Tibial nerve (tissue), 4 donors: ENCODE results near the gene UBA1. TPM values are rescaled to one million over a fixed set of nuclear protein-coding genes. Genes with fewer than 3 reads are reported as not detected.

Experiments
- DNase-seq, 2 donors: peaks; one replicate each; pipeline ENCODE4 v3.0.0-alpha.2; 2019; ENCODE audit warnings: low spot score in 2 of 2
- H3K27ac ChIP-seq, 4 donors: fragments of 200-600 bp; sonication (generic) in 3 of 4; one replicate each; pipeline ENCODE4 v1.5.1; 2017 to 2019; ENCODE audit warnings: mild to moderate bottlenecking in 1 of 4
- H3K27me3 ChIP-seq, 2 donors: fragments of 200-600 bp; sonication (generic) in 1 of 2; one replicate each; pipeline versions ENCODE4 v1.5.1 to v1.6.0; 2017 to 2019
- H3K36me3 ChIP-seq, 3 donors: fragments of 200-600 bp; sonication (generic); one replicate each; pipeline ENCODE4 v1.5.1; 2018 to 2019
- H3K4me1 ChIP-seq, 4 donors: fragments of 200-600 bp; sonication (generic) in 3 of 4; one replicate each; pipeline ENCODE4 v1.5.1; 2017 to 2019
- H3K4me3 ChIP-seq, 4 donors: fragments of 200-600 bp; sonication (generic) in 3 of 4; one replicate each; pipeline ENCODE4 v1.5.1; 2017 to 2019; ENCODE audit warnings: mild to moderate bottlenecking in 1 of 4, moderate library complexity in 1 of 4
- H3K9me3 ChIP-seq, 4 donors: fragments of 200-600 bp; sonication (generic) in 3 of 4; one replicate each; pipeline ENCODE4 v1.5.1; 2017 to 2019
- CTCF ChIP-seq, 5 experiments: fragments of 200-600 bp in 3 of 5; fragments of 450-650 bp in 2 of 5; sonication (generic) in 3 of 5; IDR thresholded peaks; one replicate each; pipeline ENCODE4 v1.5.1; 2016 to 2019; ENCODE audit warnings: antibody characterized with exemption in 5 of 5, mild to moderate bottlenecking in 3 of 5, moderate library complexity in 2 of 5
- EP300 ChIP-seq, 2 donors: sonication (generic); formaldehyde crosslinking; IDR thresholded peaks; one replicate each; pipeline ENCODE4 v1.6.1; 2017; ENCODE audit warnings: antibody characterized with exemption in 2 of 2, mild to moderate bottlenecking in 1 of 2
- POLR2A ChIP-seq, 2 donors: fragments of 450-650 bp; IDR thresholded peaks; one replicate each; pipeline ENCODE4 v1.6.1; 2017; ENCODE audit warnings: antibody characterized with exemption in 2 of 2, mild to moderate bottlenecking in 2 of 2, moderate library complexity in 2 of 2
- WGBS, 2 donors: methylation state at CpG; one replicate each; pipeline ENCODE4 v1.1.5; 2018; 5-methylcytosine and 5-hydroxymethylcytosine counted together
- total RNA-seq, 4 donors: library from RNA; depleted of rRNA; stranded (reverse); fragments of >200 nt; gene quantifications; one replicate each; pipeline ENCODE4 v1.1.0, GENCODE V29; 2016

UBA1 gene
- total RNA-seq, 4 donors from 2014 or later, result 124 to 168 (median 144) TPM

GRCh38 chrX:47233333-47234113, 39.9 kb downstream of the UBA1 start:
- TF ChIP-seq CTCF (IDR thresholded peaks at IDR 0.05), result no peak
- TF ChIP-seq EP300 (IDR thresholded peaks at IDR 0.05), result peak; percentile 84 to 92
- peak; percentile 39 to 83 for TF ChIP-seq POLR2A (IDR thresholded peaks at IDR 0.05)
- WGBS, 2 donors, result 0 to 24% methylated on average over 34 to 51 of the region's 51 CpGs
- H3K4me3 ChIP-seq, result peak overlapping the region; percentile 38 to 74 (median 58)

GRCh38 chrX:47234583-47234982, 41.0 kb downstream of the UBA1 start:
- no peaks in the 10 kb centered on the region for H3K9me3 ChIP-seq
- H3K4me1 ChIP-seq, result peaks cover 0 to 26% (median 1%) of the 10 kb centered on the region in 4 donors
- H3K27me3 ChIP-seq, result peaks cover 0 to 9% of the 10 kb centered on the region in 2 donors
- H3K4me3 ChIP-seq, result peak overlapping the region in 2 of 4 donors; percentile 65 to 74
- H3K36me3 ChIP-seq, result peaks cover 0 to 2% (median 0%) of the 10 kb centered on the region in 3 donors
- WGBS, 2 donors, result 33 to 57% methylated on average over 3 of the region's 3 CpGs
- no peak for DNase-seq
- peak overlapping the region; percentile 88 to 99 (median 99) for H3K27ac ChIP-seq
- no peak for TF ChIP-seq POLR2A (IDR thresholded peaks at IDR 0.05)
- no peak for TF ChIP-seq CTCF (IDR thresholded peaks at IDR 0.05)
- TF ChIP-seq EP300 (IDR thresholded peaks at IDR 0.05), result no peak

More at GRCh38 chrX:47233333-47234113, 39.9 kb downstream of the UBA1 start:
- peaks cover 0 to 26% (median 1%) of the 10 kb centered on the region in 4 donors for H3K4me1 ChIP-seq
- peaks cover 0 to 12% (median 0%) of the 10 kb centered on the region in 3 donors for H3K36me3 ChIP-seq
- H3K27me3 ChIP-seq, result peaks cover 0 to 9% of the 10 kb centered on the region in 2 donors
- H3K9me3 ChIP-seq, result no peaks in the 10 kb centered on the region
- peak; percentile 89 to 91 for DNase-seq
- peak overlapping the region; percentile 88 to 99 (median 99) for H3K27ac ChIP-seq

- Histone ChIP-seq H3K4me3 (no peak overlapping the region), H3K9me3 (no peaks in the 10 kb centered on the region), H3K27me3 (peaks cover 0 to 17% of the 10 kb centered on the region in 2 donors), H3K4me1 (peaks cover 0 to 26% (median 1%) of the 10 kb centered on the region in 4 donors), H3K36me3 (peaks cover 0 to 11% (median 0%) of the 10 kb centered on the region in 3 donors), H3K27ac (peak overlapping the region; percentile 37 to 99 (median 99))
- TF ChIP-seq POLR2A (IDR thresholded peaks at IDR 0.05), result no peak
- peak in 1 of 2 donors; percentile 56 for TF ChIP-seq EP300 (IDR thresholded peaks at IDR 0.05)
- no peak for TF ChIP-seq CTCF (IDR thresholded peaks at IDR 0.05)
- no peak for DNase-seq
- WGBS, 2 donors, result 38 to 69% methylated on average over 4 of the region's 4 CpGs
These were observed 42.1 kb downstream of the UBA1 start for GRCh38 chrX:47235691-47236103.

GRCh38 chrX:47239199-47239598, 45.6 kb downstream of the UBA1 start:
- H3K9me3 ChIP-seq, result no peaks in the 10 kb centered on the region
- H3K4me1 ChIP-seq, result peaks cover 0 to 26% (median 1%) of the 10 kb centered on the region in 4 donors
- H3K4me3 ChIP-seq, result no peak overlapping the region
- H3K27me3 ChIP-seq, result peaks cover 0 to 17% of the 10 kb centered on the region in 2 donors
- no peak overlapping the region for H3K27ac ChIP-seq
- TF ChIP-seq CTCF (IDR thresholded peaks at IDR 0.05) (no peak), EP300 (IDR thresholded peaks at IDR 0.05) (no peak), POLR2A (IDR thresholded peaks at IDR 0.05) (no peak)
- H3K36me3 ChIP-seq, result peaks cover 0 to 43% (median 4%) of the 10 kb centered on the region in 3 donors
- DNase-seq, result no peak
- 82 to 93% methylated on average over 8 of the region's 8 CpGs for WGBS, 2 donors
